Hepatocyte (in vitro differentiated cells): ENCODE data around the gene B4GALNT4.

Source experiments
- CTCF ChIP-seq: fragments of 200-600 bp; sonication (generic); IDR thresholded peaks from 2 replicates; pipeline ENCODE4 v1.5.1; 2016; ENCODE audit warnings: antibody characterized with exemption, mild to moderate bottlenecking; ENCODE audit not compliant: poor library complexity
- EZH2 ChIP-seq: fragments of 200-600 bp; sonication (generic); IDR thresholded peaks from 2 replicates; pipeline ENCODE4 v1.6.1; 2016; ENCODE audit warnings: antibody characterized with exemption, mild to moderate bottlenecking, borderline replicate concordance
- EZH2phosphoT487 ChIP-seq: fragments of 200-600 bp; sonication (generic); IDR thresholded peaks from one replicate; pipeline ENCODE4 v1.6.1; 2018; ENCODE audit warnings: antibody characterized with exemption, mild to moderate bottlenecking, low read depth, moderate library complexity; ENCODE audit not compliant: unreplicated experiment, severe bottlenecking

GRCh38 chr11:358129-358800 lies 11.0 kb upstream of the B4GALNT4 start:
- TF ChIP-seq EZH2: no peak
- no peak for TF ChIP-seq CTCF
- TF ChIP-seq EZH2phosphoT487: no peak
